GM19025 (cell line): ENCODE data around the gene SRA1.
"Not testable (repeated sequence)": the region's sequence is repeated elsewhere in the genome, so short reads cannot be mapped to it uniquely, and the experiment has no call there.

Source experiments
- ATAC-seq: cut with Tn5 transposase; IDR thresholded peaks from one replicate; pipeline ENCODE4 v1.9.1; 2021; ENCODE audit warnings: mild to moderate bottlenecking, low read depth, moderate library complexity; ENCODE audit not compliant: unreplicated experiment

SRA1 gene

GRCh38 chr5:140557136-140557805 lies at the start of gene SRA1:
Gene SRA1, minus strand, starts transcription at chr5:140557473. Its CDS starts 21 bp downstream, at chr5:140557452.
- ATAC-seq: peak; percentile 96

- no peak for ATAC-seq
These were observed 49.8 kb upstream of the SRA1 start for GRCh38 chr5:140607031-140607430.

DNA sequence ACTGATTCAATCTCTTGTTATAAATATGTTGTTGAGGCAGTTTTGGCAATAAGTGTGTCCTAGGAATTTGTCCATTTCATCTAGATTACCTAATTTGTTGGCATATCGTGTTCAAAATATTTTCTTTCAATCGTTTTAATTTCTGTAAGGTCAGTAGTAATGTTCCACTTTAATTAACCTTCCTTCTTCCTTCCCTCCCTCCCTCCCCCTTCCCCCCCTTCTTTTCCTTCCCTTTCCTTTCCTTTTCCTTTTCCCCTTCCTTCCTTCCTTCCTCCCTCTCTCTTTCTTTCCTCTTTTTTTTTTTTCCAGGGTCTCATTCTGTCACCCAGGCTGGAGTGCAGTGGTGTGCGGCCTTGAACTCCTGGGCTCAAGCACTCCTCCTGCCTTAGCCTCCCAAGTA lies 48.6 kb upstream of the SRA1 start:
- ATAC-seq: no peak

DNA sequence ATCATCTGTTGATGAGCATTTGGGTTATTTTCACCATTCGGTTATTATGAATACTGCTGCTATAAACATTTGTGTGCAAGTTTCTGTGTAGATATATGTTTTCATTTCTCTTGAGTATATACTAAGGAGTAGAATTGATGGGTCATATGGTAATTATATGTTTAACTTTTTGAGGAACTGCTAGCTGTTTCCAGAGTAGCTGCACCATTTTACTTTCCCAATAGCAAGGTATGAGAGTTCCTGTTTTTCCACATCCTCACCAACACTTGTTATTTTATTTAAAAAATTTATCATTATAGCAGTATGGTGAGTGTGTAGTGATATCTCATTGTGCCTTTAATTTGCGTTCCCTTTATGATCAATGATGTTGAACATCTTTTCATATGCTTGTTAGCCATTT lies 46.5 kb upstream of the SRA1 start:
- no peak for ATAC-seq

DNA sequence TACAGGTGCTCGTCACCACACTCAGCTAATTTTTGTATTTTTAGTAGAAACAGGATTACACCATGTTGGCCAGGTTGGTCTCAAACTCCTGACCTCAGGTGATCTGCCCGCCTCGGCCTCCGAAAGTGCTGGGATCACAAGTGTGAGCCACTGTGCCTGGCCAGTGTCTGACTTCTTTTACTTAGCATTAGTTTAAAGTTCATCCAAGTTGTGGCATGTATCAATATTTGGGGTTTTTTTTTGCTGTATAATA lies 46.1 kb upstream of the SRA1 start:
- ATAC-seq: not testable (repeated sequence)

DNA sequence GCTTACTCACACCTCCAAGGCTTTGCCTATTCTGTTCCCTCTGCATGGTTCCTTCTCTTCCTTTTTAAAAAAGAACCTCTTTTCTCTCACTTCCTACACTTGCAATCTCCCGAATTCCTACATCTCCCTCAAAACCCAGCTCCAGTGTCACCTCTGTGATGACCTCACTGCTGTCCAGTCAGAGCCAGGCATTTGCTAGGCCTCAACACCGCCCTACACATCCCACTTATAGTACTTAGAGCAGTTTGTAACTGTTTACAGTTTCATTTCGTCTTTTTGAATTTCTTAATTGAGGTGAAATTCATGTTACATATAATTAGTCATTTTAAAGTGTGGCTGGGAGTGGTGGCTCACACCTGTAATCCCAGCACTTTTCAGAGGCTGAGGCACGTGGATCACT lies 44.9 kb upstream of the SRA1 start:
- no peak for ATAC-seq

DNA sequence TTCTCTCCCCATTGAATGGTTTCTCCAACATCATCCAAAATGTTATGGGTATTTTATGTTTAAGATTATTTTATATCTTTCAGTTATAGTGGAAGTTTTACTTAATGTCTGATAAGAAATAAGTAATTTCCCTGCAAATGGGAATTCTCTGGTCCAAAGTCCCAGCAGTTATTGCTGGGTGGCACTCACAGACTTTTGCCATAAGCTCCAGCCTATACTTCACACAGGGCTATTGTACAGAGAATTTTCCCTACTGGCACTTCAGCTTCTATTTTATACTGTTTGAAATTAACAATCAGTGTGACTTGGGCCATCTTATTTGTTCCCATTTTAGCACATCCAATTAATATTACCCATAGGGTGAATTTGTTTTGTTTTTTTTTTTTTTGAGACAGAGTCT lies 42.8 kb upstream of the SRA1 start:
- no peak for ATAC-seq

GRCh38 chr5:140598836-140599235 lies 41.6 kb upstream of the SRA1 start:
- no peak for ATAC-seq

- ATAC-seq: no peak
These were observed 39.1 kb upstream of the SRA1 start for GRCh38 chr5:140596321-140596741.

DNA sequence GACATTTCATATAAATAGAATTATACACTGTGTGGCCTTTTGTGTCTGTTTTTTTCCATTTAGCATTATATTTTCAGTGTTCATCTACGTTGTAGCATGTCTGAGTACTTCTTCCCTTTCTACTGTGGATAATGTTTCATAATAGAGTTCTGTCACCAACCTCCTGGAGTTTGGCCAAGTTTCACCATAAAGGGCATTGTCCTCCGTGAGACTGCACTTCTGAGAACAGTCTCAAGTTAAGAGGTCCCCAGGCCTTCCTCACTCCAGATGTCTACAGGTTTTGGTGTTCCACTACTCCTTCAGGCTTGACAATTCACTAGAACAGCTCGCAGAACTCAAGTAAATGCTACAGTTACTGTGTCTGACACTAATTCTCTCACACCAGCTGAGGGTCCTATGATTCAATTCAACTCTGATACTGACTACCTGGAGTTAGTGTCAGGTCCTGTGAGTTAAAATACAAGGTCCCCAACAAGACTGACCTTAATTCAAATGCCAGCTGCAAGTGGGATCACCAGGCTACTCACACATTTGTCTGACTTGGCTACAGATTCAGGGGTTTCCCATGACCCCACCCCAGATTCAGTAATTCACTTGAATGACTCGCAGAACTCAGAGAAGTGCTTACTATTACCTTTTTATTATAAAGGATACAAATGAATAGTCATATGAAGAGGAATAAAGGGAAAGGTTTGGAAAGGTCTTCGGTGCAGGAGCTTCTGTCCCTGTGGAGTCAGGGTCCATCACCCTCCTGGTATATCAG lies 38.4 kb upstream of the SRA1 start:
- ATAC-seq: no peak

GRCh38 chr5:140594169-140594568 lies 36.9 kb upstream of the SRA1 start:
- ATAC-seq: no peak

DNA sequence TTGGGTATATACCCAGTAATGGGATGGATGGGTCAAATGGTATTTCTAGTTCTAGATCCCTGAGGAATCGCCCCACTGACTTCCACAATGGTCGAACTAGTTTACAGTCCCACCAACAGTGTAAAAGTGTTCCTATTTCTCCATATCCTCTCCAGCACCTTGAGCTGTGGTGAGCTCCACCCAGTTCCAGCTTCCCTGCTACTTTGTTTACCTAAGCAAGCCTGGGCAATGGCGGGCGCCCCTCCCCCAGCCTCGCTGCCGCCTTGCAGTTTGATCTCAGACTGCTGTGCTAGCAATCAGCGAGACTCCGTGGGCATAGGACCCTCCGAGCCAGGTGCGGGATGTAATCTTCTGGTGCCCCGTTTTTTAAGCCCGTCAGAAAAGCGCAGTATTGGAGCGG lies 35.8 kb upstream of the SRA1 start:
- not testable (repeated sequence) for ATAC-seq

DNA sequence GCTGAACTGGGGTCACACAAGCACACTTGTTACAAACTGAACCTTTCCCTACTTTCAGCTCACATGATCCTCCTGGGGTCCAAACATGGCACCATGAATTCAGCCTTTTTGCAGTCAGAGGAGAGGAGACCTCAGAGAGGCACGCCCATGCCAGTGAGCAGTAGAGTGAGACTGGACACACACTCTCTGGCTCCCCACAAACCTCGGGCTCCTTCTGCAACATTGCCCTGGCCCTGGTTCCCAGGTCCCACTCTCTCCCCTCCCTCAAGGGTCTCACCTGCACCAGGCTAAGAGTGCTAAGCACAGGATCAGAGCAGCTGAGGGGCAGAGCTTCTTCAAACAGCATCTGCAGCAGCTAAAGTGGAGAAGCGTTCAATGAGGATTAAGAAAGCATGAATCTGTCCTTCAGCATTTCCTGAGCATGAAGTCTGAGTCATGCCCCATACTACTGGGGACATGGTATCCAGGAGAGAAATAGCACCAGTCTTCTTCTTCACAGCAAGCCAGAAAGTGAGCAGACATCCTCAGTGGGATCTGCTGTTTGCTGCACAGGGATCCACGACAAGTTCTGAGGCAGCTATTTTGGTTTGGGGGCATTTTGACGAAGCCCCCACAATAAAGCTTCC lies 34.6 kb upstream of the SRA1 start:
- no peak for ATAC-seq

GRCh38 chr5:140590861-140591260 lies 33.6 kb upstream of the SRA1 start:
- ATAC-seq: no peak

DNA sequence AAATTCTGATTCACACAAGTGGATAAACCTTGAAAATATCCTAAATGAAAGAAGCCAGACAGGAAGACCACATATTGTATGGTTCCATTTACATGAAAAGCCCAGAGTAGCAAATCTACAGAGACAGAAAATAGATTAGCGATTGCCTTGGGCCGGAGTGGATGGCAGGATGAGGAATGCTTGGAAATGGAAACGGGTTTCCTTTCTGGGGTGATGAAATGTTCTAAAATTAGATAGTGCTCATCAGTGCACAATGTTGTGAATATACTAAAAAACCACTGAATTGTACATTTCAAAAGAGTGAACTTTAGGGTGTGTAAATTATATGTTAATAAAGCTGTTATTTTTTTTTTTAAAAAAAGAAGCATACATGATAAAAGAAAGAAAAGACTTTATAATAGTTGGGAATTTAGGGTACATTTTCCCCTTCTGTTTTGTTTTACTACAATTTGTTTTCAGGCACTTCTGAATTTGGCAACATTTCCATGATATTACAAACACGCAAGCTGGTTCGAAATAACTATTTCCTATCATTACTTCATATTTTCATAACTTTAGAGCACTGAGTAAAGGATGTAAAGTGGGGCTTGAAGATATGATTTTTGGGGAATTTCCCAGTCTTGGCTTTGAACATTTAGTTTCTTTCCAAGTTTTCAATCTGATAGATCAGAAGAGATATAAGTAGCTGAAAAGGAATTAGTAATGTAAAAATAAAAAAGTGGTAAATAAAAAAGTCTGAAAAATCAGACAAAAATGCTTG lies 31.2 kb upstream of the SRA1 start:
- no peak for ATAC-seq

- ATAC-seq: no peak
These were observed 30.2 kb upstream of the SRA1 start for GRCh38 chr5:140587495-140587894.

DNA sequence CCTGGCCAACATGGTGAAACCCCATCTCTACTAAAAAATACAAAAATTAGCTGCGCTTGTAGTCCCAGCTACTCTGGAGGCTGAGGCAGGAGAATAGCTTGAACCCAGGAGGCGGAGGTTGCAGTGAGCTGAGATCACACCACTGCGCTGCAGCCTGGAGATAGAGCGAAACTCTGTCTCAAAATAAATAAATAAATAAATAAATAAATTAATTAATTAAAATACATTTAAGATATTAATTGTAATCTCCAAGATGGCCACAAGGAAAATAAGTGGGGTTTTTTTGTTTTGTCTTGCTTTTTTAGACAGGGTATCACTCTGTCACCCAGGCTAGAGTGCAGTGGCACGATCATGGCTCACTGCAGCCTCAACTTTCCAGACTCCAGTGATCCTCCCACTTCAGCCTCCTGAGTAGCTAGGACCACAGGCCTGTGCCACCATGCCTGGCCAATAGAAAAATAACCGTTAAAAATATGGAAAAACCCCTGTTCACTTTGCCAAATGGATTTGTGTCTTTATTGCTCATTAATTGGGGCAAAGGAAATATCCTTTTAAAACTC lies 22.0 kb upstream of the SRA1 start:
- not testable (repeated sequence) for ATAC-seq

DNA sequence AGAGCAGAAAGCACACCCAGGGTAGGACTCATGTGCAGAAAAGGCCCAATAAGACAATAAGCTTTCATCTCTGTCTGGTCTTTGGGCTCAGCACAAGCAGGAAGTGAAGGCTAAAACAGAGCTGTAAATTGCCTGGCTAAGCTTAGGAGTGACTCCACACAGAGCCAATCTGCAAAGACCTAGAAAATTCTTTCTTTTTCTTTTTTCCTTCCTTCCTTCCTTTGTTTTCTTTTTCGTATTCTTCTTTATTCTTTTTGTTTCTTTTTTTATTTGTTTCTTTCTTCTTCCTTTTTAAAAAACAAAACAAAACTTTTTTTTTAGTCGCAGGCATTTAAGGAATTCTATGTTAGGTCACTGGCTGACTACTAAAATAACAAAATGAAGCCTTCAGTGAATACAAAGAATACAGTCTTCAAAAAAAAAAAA lies 19.5 kb upstream of the SRA1 start:
- no peak for ATAC-seq

DNA sequence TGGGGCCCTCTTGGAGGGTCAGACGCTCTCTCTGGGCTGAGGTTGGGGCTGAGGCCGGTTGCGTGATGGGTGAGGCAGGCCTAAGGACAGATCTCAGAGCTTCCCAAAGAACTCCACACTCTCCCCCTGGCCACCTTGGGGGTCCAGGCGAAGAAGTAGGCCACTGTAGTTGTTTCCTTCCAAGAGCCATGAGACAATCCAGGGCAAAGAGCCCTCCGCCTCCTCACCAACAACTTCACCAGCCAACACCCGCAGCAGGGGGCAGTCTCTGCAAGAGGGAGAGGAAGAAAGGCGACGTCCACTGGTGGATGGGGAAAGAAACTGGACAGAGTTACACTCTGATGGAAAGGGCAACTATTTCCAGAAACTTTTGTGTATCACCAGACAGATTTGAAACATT lies 18.0 kb upstream of the SRA1 start:
- no peak for ATAC-seq

DNA sequence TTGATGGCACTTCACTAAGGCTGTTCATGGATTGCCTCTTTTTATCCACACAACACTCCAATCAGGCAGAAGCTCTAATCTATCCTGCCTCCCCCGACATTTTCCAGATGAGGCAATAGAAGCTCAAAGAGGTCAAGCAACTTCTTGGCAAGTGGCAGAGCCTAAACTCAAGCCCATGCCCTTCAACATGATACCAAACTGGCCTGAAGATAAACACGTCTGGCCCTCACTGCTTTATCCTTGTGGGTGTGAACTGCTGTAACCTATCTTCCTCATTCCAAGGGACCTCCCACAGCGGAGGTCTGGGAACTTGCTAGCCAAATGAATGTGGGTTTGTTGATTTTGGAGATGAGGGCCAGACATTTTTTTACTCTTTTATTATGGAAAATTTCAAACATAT lies 16.9 kb upstream of the SRA1 start:
- no peak for ATAC-seq

- no peak for ATAC-seq
These were observed 16.4 kb upstream of the SRA1 start for GRCh38 chr5:140573683-140574082.
